HG02798 (cell line): ENCODE results near the gene PHC3.

Experiments used
- ATAC-seq: cut with Tn5 transposase; IDR thresholded peaks from one replicate; pipeline ENCODE4 v1.9.1; 2021; ENCODE audit warnings: mild to moderate bottlenecking; ENCODE audit not compliant: unreplicated experiment, poor library complexity

Gene PHC3

GRCh38 chr3:170189398-170190256, 8.1 kb upstream of the PHC3 start:
- no peak for ATAC-seq

- peak; percentile 19 for ATAC-seq
Measured at GRCh38 chr3:170180079-170180907, 1.2 kb downstream of the PHC3 start.

DNA sequence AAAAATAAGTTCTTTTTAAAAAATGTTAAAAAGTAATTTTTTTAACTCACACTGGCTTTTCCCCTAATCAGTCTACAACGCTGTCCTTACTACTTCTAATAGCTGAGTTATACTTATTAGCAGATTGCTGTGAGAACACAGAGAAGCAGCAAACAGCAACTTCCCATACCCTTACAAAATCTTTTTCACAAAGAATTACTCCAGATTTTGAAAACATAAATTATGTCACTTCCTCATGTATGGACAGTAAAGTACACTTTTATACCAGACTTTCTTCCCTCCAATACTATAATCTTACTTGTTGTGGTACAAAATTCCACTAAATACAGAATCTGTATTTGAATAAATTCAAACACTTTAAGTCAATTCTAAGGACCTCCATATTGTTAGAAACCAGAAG, 2.1 kb downstream of the PHC3 start:
- no peak for ATAC-seq

DNA sequence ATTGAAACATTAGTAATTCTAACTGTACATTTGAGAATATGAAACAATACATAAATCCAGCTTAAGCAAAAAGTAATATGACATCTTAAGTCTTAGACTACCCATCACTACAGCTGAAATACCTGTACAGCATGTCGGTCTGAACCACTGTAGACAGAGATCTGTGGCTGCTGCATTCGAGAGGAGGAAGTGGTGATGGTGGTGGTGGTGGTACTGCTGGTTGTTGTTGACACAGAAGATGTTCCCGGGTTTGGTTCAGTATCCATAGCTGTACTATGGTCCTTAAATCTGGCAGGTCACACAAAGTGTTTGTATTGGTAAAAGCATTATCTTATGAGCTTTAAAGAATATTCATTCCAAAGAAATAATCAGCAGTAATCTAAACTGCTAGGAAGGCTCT, 2.9 kb downstream of the PHC3 start:
- peak; percentile 24 for ATAC-seq

DNA sequence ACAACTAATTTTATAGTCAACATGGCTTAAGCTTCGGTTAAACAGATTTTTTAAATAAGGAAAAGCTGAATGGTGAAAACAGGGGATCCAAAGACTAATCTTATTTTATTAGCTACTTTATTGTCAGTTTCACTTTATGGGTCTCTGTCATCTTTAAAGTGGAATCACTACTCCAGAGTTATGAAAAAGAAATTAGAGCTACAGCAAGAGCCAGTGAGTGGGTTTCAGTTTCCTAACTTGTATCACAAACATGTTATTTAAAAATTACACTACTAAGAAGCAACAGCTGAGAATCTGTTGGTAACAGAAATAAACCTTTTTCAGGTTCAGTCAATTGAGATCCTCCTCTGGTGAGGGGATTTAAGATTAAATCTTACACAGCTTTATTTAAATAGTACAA, 10.0 kb downstream of the PHC3 start:
- ATAC-seq: peak; percentile 80

GRCh38 chr3:170164717-170165116, 16.8 kb downstream of the PHC3 start:
- ATAC-seq: no peak

DNA sequence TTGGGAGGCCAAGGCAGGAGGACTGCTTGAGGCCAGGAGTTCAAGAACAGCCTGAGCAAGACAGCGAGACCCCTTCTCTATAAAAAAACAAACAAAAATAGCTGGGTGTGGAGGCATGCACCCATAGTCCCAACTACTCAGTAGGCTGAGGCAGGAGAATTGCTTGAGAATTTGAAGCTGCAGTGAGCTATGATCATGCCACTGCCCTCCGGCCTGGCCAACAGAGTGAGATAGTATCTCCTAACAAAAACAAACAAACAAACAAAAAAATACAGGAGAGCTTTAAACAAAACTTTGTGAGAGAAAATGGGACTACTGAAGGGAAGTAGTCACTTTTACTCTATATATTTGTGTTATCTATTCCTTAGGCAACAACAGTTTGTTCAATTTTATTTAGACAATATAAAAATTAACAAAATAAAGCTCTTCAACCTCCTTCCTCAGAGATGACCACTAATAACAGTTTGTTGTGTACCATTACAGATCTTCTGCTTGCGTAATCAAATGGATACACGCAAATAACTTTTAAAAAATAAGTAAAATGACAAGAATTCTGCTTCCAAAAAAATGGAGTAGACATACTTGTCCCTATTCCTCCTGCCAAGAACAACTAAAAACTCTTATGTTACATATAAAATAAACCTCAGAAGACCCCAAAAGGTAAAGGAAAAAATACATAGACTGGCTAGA, 17.4 kb downstream of the PHC3 start:
- ATAC-seq: no peak

DNA sequence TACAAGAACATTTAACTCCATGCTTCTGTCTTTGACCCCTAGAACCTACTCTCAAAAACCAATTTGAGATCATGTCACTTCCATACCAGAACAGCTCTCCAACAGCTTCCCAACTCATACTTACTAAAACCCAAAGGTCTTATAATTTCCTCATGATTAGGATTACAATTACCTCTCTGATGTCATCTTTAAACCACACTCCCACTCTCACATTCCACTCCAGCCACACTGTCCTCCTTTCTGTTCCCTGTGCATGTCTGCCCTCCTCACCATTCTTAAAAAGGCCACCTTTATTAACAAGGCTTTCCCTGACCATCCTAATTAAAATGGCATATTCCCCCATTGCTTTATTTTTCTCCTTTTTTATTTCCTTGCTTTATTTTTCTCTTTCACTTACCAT, 18.9 kb downstream of the PHC3 start:
- ATAC-seq: no peak

DNA sequence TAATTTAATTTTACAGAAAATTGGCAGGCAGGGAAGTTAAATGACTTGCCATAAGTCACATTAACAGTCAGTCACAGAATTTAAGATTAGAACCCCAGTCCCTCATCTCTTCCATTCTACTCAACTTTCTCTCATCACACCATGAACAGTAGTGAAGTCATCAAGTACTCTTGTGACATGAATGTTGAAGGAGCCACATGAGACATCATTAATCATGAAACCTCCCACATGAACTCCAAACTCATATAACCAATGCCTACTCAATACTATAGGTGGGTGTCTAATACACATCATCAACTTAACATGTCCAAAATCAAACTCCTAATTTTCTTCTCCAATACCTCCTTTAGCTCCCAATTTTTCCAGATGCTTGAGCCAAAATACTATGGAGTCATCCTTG, 19.5 kb downstream of the PHC3 start:
- no peak for ATAC-seq

- no peak for ATAC-seq
Measured at GRCh38 chr3:170159933-170160332, 21.6 kb downstream of the PHC3 start.

- ATAC-seq: no peak
Measured at GRCh38 chr3:170159459-170159858, 22.1 kb downstream of the PHC3 start.

GRCh38 chr3:170155604-170156003, 25.9 kb downstream of the PHC3 start:
- no peak for ATAC-seq

DNA sequence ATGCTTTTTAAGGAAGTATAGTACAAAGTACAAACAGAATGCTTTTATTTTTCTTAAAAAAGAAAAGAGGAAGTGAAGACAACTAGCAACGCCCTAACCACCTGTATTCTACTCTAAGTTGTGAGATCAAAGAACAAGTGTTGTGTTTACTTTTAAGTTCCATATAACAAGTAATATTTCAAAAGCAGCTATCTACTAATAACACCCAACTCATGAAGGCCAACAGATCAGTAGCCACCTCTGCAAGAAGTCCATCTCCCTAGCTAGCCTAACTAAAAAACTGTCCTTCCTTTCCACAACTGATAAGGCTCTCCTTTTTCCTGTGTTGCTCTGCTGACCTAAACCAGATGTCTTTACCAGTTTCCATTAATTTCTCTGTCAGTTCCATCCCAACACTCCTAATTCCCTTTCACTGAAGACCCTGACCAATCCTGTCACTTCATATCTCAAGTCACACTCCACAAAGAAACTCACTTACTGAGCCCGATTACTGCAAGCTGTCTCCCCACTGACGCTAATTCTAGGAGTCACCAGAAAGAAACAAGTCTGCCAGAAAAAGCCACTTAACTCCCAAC, 26.9 kb downstream of the PHC3 start:
- ATAC-seq: peak; percentile 92

- ATAC-seq: peak; percentile 18
Measured at GRCh38 chr3:170154084-170154483, 27.4 kb downstream of the PHC3 start.

DNA sequence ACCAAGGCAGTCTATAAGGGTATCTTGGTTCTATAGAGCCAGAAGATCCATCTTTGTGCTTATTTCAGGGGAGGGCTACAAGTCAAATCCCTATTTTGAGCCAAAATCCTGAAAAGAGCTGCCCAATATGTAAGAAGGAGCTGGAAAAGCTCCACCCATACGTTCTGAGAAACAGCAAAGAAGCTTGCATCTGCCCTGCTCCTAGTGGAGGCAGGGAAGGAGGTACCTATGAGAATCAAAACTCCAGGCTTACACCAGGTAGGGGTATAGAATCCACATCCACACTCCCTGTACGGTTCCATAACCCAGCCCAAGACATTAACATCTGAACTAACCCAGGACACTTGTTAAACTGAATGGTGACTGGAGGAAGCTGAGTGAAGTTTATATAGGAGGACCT, 30.0 kb downstream of the PHC3 start:
- no peak for ATAC-seq

GRCh38 chr3:170149016-170149415, 32.5 kb downstream of the PHC3 start:
- ATAC-seq: no peak

DNA sequence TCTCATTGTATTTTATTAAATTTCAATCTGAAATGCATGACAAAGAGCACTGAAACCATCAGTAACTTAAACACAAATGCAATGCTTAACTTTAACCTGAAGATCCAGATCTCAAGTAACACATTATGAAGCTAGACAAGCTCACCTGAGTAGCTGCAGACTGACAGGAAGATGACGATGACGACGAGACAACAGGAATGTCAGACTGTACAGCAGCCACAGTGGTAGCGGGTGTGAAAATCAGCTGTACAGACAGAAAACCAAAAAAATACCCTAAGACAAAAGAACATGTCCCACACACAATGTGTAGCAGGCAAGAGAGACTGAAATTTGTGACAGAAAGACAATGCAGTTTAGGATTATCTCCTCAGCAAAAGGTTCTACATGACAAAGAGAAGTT, 36.3 kb downstream of the PHC3 start:
- no peak for ATAC-seq

DNA sequence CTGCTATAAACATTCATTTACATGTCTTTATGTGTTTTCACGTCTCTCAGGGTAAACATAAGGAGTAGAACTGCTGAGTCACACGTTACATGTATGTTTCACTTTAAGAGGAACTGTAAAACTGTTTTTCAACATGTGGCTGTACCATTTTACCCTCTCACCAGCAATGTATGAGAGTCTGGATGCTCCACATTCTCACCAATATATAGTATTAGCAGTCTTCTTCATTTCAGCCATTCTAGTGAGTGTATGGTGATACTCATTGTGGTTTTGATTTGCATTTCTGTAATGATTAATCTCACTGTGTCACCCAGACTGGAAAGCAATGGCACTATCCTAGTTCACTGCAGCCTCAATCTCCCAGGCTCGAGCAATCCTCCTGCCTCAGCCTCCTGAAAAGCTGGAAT, 37.1 kb downstream of the PHC3 start:
- ATAC-seq: peak; percentile 94

GRCh38 chr3:170142373-170142772, 39.2 kb downstream of the PHC3 start:
- no peak for ATAC-seq

- no peak for ATAC-seq
Measured at GRCh38 chr3:170137986-170138385, 43.5 kb downstream of the PHC3 start.

DNA sequence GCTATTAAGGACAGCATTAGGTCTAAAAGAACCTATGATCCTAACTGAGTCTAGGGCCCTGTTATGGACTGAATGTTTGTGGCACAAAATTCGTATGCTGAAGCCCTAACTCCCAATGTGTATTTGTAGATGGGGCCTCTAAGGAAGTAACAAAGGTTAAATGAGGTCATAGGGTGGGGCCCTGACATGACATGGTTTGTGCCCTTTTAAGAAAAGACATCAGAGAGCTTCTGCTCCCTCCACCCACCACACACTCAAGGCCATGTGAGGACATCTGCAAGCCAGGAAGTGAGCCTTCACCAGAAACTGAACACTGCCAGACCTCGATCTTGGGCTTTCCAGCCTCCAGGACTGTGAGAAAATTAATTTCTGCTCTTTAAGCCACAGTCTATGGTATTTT, 49.2 kb downstream of the PHC3 start:
- ATAC-seq: no peak
